Breast epithelium (tissue), 4 donors: ENCODE measurements around the gene LRRIQ1. TPM values are rescaled to one million over a fixed set of nuclear protein-coding genes. Genes with fewer than 3 reads are reported as not detected.

ENCODE experiments used
- DNase-seq, 2 donors: peaks; one replicate each; pipeline ENCODE4 v3.0.0-alpha.2; 2019; ENCODE audit warnings: low spot score in 2 of 2
- H3K27ac ChIP-seq, 2 donors: fragments of 200-600 bp; sonication (generic) in 1 of 2; one replicate each; pipeline ENCODE4 v1.5.1; 2016 to 2019; ENCODE audit warnings: mild to moderate bottlenecking in 1 of 2
- H3K27me3 ChIP-seq, 2 donors: fragments of 200-600 bp; sonication (generic) in 1 of 2; one replicate each; pipeline versions ENCODE4 v1.5.1 to v1.6.0; 2017 to 2019; ENCODE audit warnings: control low read depth in 1 of 2, mild to moderate bottlenecking in 1 of 2
- H3K36me3 ChIP-seq: fragments of 200-600 bp; one replicate; pipeline ENCODE4 v1.5.1; 2019
- H3K4me1 ChIP-seq, 2 donors: fragments of 200-600 bp; sonication (generic); one replicate each; pipeline ENCODE4 v1.5.1; 2016 to 2019; ENCODE audit warnings: control low read depth in 1 of 2
- H3K4me3 ChIP-seq, 3 donors: fragments of 200-600 bp; sonication (generic); 1 replicate in 2 of 3; 2 replicates in 1 of 3; pipeline ENCODE4 v1.5.1; 2016 to 2019; ENCODE audit warnings: mild to moderate bottlenecking in 3 of 3, moderate library complexity in 2 of 3
- H3K9me3 ChIP-seq, 2 donors: fragments of 200-600 bp; sonication (generic) in 1 of 2; one replicate each; pipeline ENCODE4 v1.5.1; 2016 to 2019; ENCODE audit warnings: control low read depth in 1 of 2
- POLR2A ChIP-seq: fragments of 450-650 bp; IDR thresholded peaks from one replicate; pipeline ENCODE4 v1.6.1; 2016; ENCODE audit warnings: antibody characterized with exemption, mild to moderate bottlenecking, moderate library complexity
- POLR2AphosphoS5 ChIP-seq, 3 donors: sonication (generic); formaldehyde crosslinking; IDR thresholded peaks; one replicate each; pipeline ENCODE4 v1.6.1; 2017; ENCODE audit warnings: antibody characterized with exemption in 3 of 3
- intact Hi-C: fragments of 100-400 bp; cut with DNase I; formaldehyde crosslinking; loops from one replicate; pipeline ENCODE4 v1.15.1; 2023; ENCODE audit warnings: low total_unique reads
- total RNA-seq, 3 donors: library from RNA; depleted of rRNA; stranded (reverse); fragments of >200 nt; gene quantifications; one replicate each; pipeline ENCODE4 v1.1.0, GENCODE V29; 2016
- TF ChIP-seq, protein P1 (sequence below), 3 donors: fragments of 450-650 bp; IDR thresholded peaks; one replicate each; pipeline ENCODE4 v1.5.1; 2016 to 2017; ENCODE audit warnings: antibody characterized with exemption in 3 of 3, mild to moderate bottlenecking in 3 of 3, moderate library complexity in 3 of 3

Gene LRRIQ1
- total RNA-seq, 3 donors from 2014 or later, result 0.16 to 1.5 (median 0.66) TPM

DNA sequence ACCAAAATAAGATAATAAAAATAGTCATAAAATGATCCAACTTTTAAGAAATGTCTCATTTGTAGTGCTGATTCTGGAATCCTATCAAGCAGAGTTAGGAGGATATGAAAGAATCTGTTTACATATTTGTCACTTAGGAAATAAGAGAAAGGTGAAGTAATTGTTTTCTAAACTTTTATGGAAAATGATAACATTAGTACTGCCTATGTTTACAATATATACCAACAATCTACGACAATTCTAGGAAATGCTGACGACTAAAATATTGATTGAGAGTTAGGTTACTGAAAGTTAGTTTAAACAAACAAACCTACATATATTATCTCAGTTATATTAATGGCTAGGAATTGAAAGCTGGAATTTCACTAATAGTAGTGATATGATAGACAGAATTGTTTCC is 18.1 kb upstream of the LRRIQ1 start:
- Histone ChIP-seq H3K4me1 (no peaks in the 10 kb centered on the region), H3K9me3 (no peaks in the 10 kb centered on the region), H3K27ac (no peak overlapping the region), H3K27me3 (no peaks in the 10 kb centered on the region), H3K4me3 (no peak overlapping the region), H3K36me3 (no peaks in the 10 kb centered on the region)
- intact Hi-C loops, result no loop called here
- no peak for DNase-seq
- TF ChIP-seq POLR2A (no peak), POLR2AphosphoS5 (IDR thresholded peaks at IDR 0.05) (no peak)
- TF ChIP-seq, protein P1, sequence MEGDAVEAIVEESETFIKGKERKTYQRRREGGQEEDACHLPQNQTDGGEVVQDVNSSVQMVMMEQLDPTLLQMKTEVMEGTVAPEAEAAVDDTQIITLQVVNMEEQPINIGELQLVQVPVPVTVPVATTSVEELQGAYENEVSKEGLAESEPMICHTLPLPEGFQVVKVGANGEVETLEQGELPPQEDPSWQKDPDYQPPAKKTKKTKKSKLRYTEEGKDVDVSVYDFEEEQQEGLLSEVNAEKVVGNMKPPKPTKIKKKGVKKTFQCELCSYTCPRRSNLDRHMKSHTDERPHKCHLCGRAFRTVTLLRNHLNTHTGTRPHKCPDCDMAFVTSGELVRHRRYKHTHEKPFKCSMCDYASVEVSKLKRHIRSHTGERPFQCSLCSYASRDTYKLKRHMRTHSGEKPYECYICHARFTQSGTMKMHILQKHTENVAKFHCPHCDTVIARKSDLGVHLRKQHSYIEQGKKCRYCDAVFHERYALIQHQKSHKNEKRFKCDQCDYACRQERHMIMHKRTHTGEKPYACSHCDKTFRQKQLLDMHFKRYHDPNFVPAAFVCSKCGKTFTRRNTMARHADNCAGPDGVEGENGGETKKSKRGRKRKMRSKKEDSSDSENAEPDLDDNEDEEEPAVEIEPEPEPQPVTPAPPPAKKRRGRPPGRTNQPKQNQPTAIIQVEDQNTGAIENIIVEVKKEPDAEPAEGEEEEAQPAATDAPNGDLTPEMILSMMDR (IDR thresholded peaks at IDR 0.05), result no peak

DNA sequence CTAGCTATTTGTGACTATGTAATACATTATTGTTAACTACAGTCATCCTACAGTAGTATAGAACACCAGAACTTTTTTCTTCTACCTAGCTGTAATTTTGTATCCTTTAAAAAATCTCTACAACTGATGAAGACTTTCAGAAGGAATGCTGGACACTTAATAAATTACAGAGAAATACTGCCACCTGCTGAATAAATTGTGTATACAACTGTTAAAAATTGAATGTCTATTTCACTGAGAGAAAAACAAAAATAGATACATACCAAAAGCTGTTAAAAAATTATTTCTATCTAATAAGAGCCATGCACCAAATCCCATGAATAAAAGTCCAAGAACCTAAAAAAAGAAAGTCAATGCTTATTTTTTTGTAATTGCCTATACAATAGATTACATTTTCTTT is 6.7 kb upstream of the LRRIQ1 start:
- intact Hi-C loops, result no loop called here
- Histone ChIP-seq H3K27ac (no peak overlapping the region), H3K9me3 (no peaks in the 10 kb centered on the region), H3K36me3 (no peaks in the 10 kb centered on the region), H3K4me1 (no peaks in the 10 kb centered on the region), H3K4me3 (no peak overlapping the region), H3K27me3 (no peaks in the 10 kb centered on the region)
- TF ChIP-seq, protein P1 (IDR thresholded peaks at IDR 0.05), result peak in 2 of 3 donors; percentile 35 to 58
- TF ChIP-seq POLR2AphosphoS5 (IDR thresholded peaks at IDR 0.05) (no peak), POLR2A (no peak)
- DNase-seq, result no peak

- Histone ChIP-seq H3K4me3 (peak overlapping the region; percentile 30 to 67 (median 57)), H3K27me3 (no peaks in the 10 kb centered on the region), H3K36me3 (no peaks in the 10 kb centered on the region), H3K27ac (peak overlapping the region in 1 of 2 donors; percentile 26), H3K4me1 (no peaks in the 10 kb centered on the region), H3K9me3 (no peaks in the 10 kb centered on the region)
- TF ChIP-seq, protein P1 (IDR thresholded peaks at IDR 0.05), result no peak
- TF ChIP-seq POLR2AphosphoS5 (IDR thresholded peaks at IDR 0.05) (no peak), POLR2A (no peak)
- intact Hi-C loops, result loop anchor here (10.0 kb wide), 1 partner anchor 162 kb away; no protein-coding TSS in a partner anchor
- no peak for DNase-seq
Observed at GRCh38 chr12:85036733-85037132, 582 bp downstream of the LRRIQ1 start.

GRCh38 chr12:85041395-85041794 is 5.2 kb downstream of the LRRIQ1 start:
- no peak for DNase-seq
- intact Hi-C loops, result no loop called here
- no peaks in the 10 kb centered on the region for H3K27me3 ChIP-seq
- peaks cover 6% of the 10 kb centered on the region for H3K36me3 ChIP-seq
- H3K4me1 ChIP-seq, result no peaks in the 10 kb centered on the region
- no peak overlapping the region for H3K27ac ChIP-seq
- no peak overlapping the region for H3K4me3 ChIP-seq
- H3K9me3 ChIP-seq, result no peaks in the 10 kb centered on the region
- TF ChIP-seq, protein P1 (IDR thresholded peaks at IDR 0.05), result no peak
- no peak for TF ChIP-seq POLR2AphosphoS5 (IDR thresholded peaks at IDR 0.05)
- TF ChIP-seq POLR2A, result no peak

DNA sequence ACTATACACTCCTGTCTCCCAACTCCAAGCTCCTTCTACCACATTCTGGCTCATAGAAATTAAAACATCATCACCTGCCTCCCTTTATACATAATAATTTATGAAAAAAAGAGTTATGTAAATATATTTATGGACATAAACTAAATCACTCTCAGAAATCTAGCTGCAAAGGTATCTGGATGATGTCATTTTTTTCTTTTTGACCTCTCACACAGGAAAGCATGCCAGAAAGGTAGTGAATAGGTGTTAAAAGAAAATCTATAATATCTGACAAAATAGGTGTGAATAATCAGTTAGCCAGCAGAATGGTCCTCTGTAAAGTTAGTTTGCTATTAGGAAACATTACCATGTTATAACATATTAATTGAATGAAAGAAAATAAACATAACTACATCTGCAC is 7.7 kb downstream of the LRRIQ1 start:
- H3K9me3 ChIP-seq, result no peaks in the 10 kb centered on the region
- TF ChIP-seq, protein P1 (IDR thresholded peaks at IDR 0.05), result no peak
- TF ChIP-seq POLR2A (no peak), POLR2AphosphoS5 (IDR thresholded peaks at IDR 0.05) (no peak)
- H3K27me3 ChIP-seq, result no peaks in the 10 kb centered on the region
- no peaks in the 10 kb centered on the region for H3K4me1 ChIP-seq
- no peak overlapping the region for H3K4me3 ChIP-seq
- peaks cover 6% of the 10 kb centered on the region for H3K36me3 ChIP-seq
- no peak overlapping the region for H3K27ac ChIP-seq
- intact Hi-C loops, result no loop called here
- DNase-seq, result no peak
